Adipocyte (in vitro differentiated cells): Measurements from ENCODE around the gene NAPA.

Source experiments
- DNase-seq: peaks from one replicate; pipeline ENCODE4 v3.0.0-alpha.2; 2015; ENCODE audit warnings: low read depth
- H3K27me3 ChIP-seq: replicated peaks from 2 replicates; pipeline ENCODE4 v1.7.0; 2013; ENCODE audit warnings: mild to moderate bottlenecking, low read length, moderate library complexity; ENCODE audit not compliant: control insufficient read depth, insufficient read depth
- H3K36me3 ChIP-seq: 2 replicates; pipeline ENCODE4 v1.7.0; 2013; ENCODE audit warnings: low read length, mild to moderate bottlenecking, moderate library complexity; ENCODE audit not compliant: control insufficient read depth, insufficient read depth, severe bottlenecking
- H3K4me1 ChIP-seq: 2 replicates; pipeline ENCODE4 v1.7.0; 2013; ENCODE audit warnings: mild to moderate bottlenecking, low read length, moderate library complexity; ENCODE audit not compliant: control insufficient read depth, insufficient read depth
- H3K4me3 ChIP-seq: 2 replicates; pipeline ENCODE4 v1.7.0; 2013; ENCODE audit warnings: mild to moderate bottlenecking, low read length, moderate library complexity
- H3K9ac ChIP-seq: 2 replicates; pipeline ENCODE4 v1.7.0; 2013; ENCODE audit warnings: mild to moderate bottlenecking, low read length, moderate library complexity
- H3K9me3 ChIP-seq: 2 replicates; pipeline ENCODE4 v1.7.0; 2013; ENCODE audit warnings: mild to moderate bottlenecking, low read length, moderate library complexity; ENCODE audit not compliant: control insufficient read depth

Gene NAPA

DNA sequence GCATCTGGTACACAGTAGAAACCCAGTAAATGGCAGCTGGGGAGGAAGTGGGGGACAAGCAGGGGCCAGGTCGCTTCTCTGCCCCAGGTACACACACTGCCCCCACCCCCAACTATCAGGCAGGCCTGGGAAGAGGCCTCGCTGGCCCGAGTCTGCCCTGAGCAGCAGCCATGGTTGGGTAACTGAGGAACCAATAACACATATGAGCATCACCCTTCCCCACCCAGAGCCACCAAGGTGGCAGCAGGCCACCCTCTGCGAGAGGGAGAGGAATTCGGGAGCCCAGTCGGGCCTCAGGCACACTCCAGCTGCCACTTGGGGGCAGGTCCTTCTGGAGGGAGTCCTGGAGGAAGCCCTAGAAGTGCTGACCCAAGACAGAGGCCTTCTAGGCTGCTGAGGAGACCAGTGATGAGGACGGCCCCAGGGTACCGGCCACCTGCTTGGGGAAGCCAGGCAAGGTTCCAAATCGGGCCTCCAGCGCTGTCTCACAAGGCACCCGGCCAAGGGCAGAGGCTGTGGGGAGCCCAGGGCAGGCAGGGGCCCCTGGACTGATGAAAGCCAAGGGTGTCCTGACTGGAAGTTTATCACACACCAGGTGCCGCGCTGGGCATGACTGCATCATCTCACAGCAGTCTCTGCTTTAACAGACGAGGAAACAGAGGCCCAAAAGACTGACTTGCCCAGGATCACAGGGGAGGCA is 16.9 kb downstream of the NAPA start:
- no peaks in the 10 kb centered on the region for H3K27me3 ChIP-seq
- no peaks in the 10 kb centered on the region for H3K9me3 ChIP-seq
- H3K4me3 ChIP-seq = no peak overlapping the region
- no peak for DNase-seq
- no peak overlapping the region for H3K9ac ChIP-seq
- peaks cover 70% of the 10 kb centered on the region for H3K36me3 ChIP-seq
- peaks cover 23% of the 10 kb centered on the region for H3K4me1 ChIP-seq

DNA sequence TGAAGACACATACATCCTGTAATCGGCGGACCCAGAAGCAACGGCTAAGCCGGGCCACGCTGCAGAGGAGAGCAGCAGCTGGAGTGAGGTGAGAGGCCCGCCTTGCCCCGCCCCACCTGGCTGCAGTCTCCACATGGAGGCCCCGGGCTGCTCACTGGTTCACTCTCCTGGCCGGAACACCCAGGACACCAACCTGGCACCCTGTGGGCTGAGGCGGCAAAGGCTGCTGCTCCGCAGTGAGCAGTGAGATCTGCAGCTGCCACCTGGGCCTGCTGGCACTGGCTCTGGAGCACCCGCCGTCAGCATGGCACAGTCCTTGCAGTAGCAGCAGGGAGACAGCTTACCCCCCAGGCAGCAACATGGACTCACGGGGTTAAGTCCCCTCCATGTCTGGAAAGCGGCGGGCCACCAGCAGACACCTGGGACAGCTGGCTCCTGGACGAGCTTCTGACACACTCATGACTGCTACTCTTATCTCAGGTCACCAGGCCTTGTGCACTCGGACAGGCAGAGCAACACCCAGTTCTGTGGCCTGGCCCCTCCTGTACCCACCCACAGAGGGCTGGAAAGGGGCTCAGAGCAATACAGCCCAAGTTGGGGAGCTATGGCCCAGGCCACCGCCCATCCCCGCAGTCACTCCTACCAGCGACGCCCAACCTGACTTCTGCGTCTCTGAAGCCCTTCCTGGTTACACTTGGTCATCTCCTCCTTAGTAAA is 17.7 kb downstream of the NAPA start:
- Histone ChIP-seq H3K9me3 (no peaks in the 10 kb centered on the region), H3K4me3 (no peak overlapping the region), H3K36me3 (peaks cover 70% of the 10 kb centered on the region), H3K9ac (no peak overlapping the region), H3K4me1 (peaks cover 18% of the 10 kb centered on the region), H3K27me3 (no peaks in the 10 kb centered on the region)
- no peak for DNase-seq

DNA sequence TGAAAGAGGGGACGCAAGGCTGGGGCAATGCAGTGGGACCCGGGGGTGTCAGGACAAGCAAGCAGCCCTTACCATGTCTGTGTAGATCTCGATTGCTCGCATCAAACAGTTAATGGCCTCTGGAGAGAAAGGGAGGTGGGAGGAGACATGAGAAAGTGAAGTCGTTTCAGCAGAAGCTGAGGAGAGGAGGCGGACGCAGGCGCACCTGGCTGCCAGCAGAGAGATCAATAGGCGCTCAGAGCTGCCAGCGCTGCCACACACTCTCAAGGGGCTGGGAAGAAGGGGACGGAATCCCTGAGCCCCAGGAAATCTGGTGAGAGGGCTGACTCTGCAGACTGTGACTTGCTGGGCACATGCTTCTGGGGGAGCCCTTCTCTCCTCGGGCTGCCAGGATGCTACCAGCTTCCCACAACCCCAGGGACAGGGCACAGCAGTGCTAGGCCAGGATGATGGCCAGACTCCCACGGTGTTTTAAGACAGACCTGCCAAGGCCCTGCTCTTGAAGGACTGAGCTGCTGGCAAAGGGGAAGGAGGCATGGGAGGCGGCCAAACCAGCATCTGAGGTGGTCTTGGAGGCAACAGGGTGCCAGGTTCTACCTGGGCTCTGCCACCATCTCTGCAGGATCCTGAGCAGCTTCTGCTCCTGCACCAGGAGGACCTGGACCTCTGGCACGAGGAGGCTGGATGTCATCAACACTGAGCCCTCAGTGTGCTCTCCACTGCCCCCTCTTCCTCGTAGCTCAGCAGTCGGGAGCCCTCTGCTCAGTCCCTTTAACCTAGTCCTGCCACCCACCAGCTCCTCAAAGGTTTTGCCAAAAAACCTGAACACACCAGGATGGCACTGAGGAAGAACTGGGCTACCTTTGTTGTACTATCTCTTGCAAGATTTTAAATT is 19.1 kb downstream of the NAPA start:
- no peaks in the 10 kb centered on the region for H3K27me3 ChIP-seq
- no peak overlapping the region for H3K4me3 ChIP-seq
- peaks cover 6% of the 10 kb centered on the region for H3K4me1 ChIP-seq
- H3K9ac ChIP-seq = no peak overlapping the region
- peaks cover 70% of the 10 kb centered on the region for H3K36me3 ChIP-seq
- DNase-seq = no peak
- no peaks in the 10 kb centered on the region for H3K9me3 ChIP-seq

DNA sequence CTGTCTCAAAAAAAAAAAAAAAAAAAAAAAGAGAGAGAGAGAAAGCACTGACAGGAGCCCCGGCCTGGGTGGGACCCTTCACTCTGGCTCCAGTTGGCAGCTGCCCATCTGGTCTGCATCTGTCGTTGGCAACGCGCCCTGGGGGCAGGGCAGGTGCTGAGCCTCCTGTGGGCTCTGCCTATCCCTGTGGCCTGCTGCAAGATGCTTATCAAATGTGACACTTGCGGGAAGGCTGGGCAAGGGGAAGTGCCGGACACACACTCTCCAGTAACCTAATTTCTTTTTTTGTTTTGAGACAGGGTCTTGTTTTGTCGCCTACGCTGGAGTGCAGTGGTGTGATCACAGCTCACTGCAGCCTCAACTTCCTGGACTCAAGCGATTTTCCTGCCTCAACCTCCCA is 20.1 kb downstream of the NAPA start:
- no peak for DNase-seq
- H3K9ac ChIP-seq = no peak overlapping the region
- H3K4me3 ChIP-seq = no peak overlapping the region
- H3K36me3 ChIP-seq = peaks cover 70% of the 10 kb centered on the region
- no peaks in the 10 kb centered on the region for H3K9me3 ChIP-seq
- H3K27me3 ChIP-seq = no peaks in the 10 kb centered on the region
- no peaks in the 10 kb centered on the region for H3K4me1 ChIP-seq

DNA sequence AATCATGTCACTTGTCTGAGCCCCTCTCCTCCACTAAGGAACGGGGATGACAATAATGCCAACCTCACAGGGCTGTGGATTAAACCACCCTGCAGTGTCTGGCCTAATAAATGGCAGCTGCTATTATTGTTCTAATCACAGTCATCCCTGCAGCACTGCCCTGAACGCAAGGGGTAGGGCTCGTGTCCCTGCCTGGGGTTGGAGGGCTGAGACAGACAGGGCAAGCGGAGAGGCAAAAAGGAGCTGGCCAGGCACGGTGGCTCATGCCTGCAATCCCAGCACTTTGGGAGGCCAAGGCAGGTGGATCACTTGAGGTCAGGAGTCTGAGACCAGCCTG is 20.7 kb downstream of the NAPA start:
- H3K27me3 ChIP-seq = no peaks in the 10 kb centered on the region
- no peaks in the 10 kb centered on the region for H3K9me3 ChIP-seq
- H3K4me1 ChIP-seq = no peaks in the 10 kb centered on the region
- no peak overlapping the region for H3K9ac ChIP-seq
- no peak for DNase-seq
- peaks cover 70% of the 10 kb centered on the region for H3K36me3 ChIP-seq
- H3K4me3 ChIP-seq = no peak overlapping the region

DNA sequence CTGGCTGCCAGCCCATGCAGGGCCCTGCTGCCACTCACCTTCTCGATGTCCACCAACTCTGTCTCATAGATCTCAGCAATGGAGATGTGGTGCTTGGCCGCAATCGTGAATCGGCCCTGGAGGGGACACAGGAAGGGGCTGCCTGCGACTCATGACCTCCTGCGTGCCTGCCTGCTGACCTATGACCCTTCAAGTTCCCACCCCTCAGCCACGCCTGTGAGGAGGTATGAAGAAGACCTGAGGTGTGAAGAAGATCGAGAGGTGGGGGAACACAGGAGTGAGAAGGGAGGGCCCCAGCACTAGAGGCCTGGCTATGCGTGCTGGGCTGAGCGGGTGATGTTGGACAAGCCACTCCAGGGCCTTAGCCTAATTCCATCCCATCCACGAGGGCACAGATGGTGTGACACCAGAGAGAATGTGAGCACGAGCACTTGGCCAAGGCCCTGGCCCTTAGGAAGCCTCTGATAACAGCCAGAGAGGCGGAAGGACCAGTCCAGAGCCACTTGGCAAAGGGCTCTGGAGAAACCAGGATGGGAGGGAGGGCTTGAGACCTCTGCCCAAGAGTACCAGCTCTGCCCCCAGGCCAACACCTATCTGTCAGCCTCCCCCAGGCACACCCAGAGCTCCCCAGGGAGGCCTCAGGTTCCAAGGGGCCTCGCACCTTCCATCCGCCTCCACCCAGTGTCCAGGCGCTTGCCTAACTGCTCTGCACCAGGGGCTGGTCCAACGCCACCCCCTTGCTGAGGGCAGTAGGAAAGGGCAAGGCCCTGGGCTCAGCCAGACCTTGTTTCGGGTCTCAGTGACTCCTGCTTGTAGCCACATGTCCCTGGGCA is 21.3 kb downstream of the NAPA start:
- no peaks in the 10 kb centered on the region for H3K9me3 ChIP-seq
- no peak overlapping the region for H3K4me3 ChIP-seq
- H3K9ac ChIP-seq = no peak overlapping the region
- peaks cover 69% of the 10 kb centered on the region for H3K36me3 ChIP-seq
- H3K27me3 ChIP-seq = no peaks in the 10 kb centered on the region
- H3K4me1 ChIP-seq = no peaks in the 10 kb centered on the region
- no peak for DNase-seq

DNA sequence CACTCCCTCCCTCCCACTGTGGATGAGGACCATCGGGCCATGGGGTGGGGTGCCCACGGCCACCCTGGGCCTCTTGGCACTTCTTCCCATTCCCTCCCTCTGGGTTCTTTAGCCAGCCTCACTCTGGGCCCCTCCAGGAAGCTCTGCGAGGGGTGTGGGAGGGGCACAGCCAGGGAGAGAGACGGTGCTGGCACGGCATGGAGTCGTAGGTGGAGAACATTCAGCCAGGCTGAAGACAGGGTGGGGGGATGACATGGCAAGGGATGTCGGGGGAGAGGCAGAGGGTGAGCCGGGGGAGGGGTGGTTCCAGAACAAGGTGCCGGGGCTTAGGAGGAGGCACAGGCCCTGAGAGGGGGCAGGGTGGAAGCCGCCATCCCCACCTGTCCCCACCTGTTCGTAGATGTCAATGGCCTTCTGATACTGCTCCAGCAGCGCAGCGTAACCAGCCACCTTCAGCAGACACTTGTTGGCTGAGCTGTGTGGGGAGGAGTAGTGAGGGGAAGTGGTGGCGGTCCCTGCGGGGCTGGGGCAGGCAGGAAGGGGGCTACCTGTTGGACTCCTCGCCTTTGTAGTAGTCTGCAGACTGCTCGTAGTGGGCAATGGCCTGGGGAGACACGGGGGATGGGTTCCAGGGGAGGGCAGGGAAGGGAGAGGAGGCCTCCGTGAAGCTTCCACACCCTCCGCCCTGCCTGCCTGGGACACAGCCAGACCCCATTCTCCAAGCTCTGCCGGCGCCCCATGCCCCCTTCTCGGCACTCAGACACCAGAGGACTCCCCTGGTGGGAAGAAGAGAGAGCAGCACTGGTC is 22.1 kb downstream of the NAPA start:
- DNase-seq = no peak
- Histone ChIP-seq H3K27me3 (no peaks in the 10 kb centered on the region), H3K4me3 (no peak overlapping the region), H3K36me3 (peaks cover 68% of the 10 kb centered on the region), H3K9me3 (no peaks in the 10 kb centered on the region), H3K9ac (no peak overlapping the region), H3K4me1 (no peaks in the 10 kb centered on the region)

DNA sequence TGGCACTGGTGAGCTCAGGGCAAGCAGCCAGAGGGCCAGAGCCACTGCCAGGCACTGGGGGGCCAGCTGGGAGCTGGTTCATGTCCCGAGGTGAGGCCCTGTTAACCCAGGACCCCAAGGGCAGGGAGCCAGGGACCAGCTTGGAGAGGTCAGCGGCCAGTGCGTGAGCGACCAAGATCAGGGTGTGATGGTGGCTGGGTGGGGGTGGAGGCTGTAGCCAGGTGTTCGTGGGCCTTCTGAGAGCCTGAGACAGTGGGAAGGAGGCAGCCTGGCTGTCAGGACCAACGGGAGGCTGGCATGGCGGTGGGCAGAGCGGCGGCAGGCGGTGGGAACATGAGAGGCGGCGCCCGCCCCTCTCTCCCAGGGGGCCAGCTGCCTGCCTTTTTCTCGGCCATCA is 22.7 kb downstream of the NAPA start:
- Histone ChIP-seq H3K36me3 (peaks cover 66% of the 10 kb centered on the region), H3K4me1 (no peaks in the 10 kb centered on the region), H3K9ac (no peak overlapping the region), H3K4me3 (no peak overlapping the region), H3K9me3 (no peaks in the 10 kb centered on the region), H3K27me3 (no peaks in the 10 kb centered on the region)
- DNase-seq = no peak

DNA sequence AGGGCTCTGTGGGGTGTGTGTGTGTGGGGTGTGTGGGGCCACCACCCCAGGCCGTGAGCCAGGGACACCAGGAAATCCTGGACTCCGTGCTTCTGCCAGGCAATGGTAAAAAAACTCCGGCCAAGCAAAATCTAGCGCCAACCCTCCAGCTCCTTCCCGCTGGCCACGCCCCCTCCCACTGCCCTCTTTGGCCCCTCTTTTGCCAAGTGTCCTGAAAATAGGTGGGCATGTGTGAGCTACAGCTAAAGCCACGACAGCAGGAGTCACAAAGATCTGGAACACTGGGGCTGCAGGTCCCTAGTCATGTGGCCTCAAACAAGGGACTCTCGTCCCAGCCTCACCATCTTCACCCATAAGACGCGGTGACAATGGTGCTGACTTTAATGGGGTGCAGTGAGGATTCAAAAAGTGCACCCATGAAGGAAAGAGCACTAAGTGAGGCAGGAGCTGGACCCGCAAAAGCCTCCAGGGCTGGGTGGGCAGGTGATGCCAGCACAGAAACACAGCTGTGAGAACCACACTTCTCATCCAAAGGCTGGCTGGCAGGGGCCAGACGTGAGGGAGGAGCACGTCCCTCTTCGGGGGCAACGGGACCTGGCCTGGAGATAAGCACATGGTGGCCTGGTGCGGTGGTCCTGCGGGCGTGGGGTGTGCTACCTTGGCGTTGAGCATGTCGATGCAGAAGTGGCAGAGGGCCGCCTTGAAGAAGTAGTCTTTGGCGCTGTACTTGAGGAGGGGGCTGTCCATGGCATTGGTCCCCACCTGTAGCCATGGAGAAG is 23.3 kb downstream of the NAPA start:
- no peaks in the 10 kb centered on the region for H3K9me3 ChIP-seq
- no peak overlapping the region for H3K4me3 ChIP-seq
- H3K36me3 ChIP-seq = peaks cover 64% of the 10 kb centered on the region
- DNase-seq = no peak
- H3K27me3 ChIP-seq = no peaks in the 10 kb centered on the region
- no peak overlapping the region for H3K9ac ChIP-seq
- H3K4me1 ChIP-seq = no peaks in the 10 kb centered on the region

DNA sequence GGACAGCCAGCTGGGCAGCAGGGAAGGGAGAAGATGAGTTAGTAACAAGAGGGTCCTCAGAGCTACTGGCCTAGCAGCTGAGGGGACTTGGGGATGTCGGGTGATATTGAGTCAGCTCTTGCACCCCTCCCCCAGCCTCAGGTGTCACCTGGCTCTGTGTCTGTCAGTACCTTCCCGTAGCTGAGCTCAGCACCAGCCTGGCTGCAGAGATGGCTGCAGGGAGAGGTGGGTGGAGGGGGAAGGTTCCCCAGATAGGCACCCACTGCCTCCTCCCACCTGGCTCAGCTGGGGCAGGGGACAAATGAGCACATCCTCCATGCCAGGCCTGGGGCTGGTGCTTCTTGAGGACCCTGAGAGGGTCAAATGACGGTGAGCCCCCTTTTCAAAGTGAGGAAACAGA is 24.0 kb downstream of the NAPA start:
- no peaks in the 10 kb centered on the region for H3K9me3 ChIP-seq
- H3K9ac ChIP-seq = no peak overlapping the region
- peaks cover 58% of the 10 kb centered on the region for H3K36me3 ChIP-seq
- no peaks in the 10 kb centered on the region for H3K27me3 ChIP-seq
- no peak for DNase-seq
- H3K4me3 ChIP-seq = no peak overlapping the region
- H3K4me1 ChIP-seq = no peaks in the 10 kb centered on the region
